ENCODE data around the gene LIN37. TPM values are rescaled to one million over a fixed set of nuclear protein-coding genes. Genes with fewer than 3 reads are reported as not detected.
A peak's percentile ranks its signal among the peaks of the same experiment; 100 is the strongest.

Gene LIN37
- total and polyA plus RNA-seq, 9 of the 15 experiments (the other 6 are each of a cell fraction or from before 2014, with no cell fraction given) = 1.2 to 12.5 (median 8.6) TPM

GRCh38 chr19:35764432-35765315, 16.3 kb downstream of the LIN37 start:
- Histone ChIP-seq H3K9me3 (replicated peaks; ENCODE audit: control insufficient read depth, insufficient read depth, low read depth, low read length) (no peaks in the 10 kb centered on the region; the same call in 1 of the 2 replicates), H3K4me2 (ENCODE audit: insufficient read depth, low read length) (no peak overlapping the region), H3K79me2 (ENCODE audit: control insufficient read depth, insufficient read depth, low read length) (peaks cover 3% of the 10 kb centered on the region), H3K27ac (ENCODE audit: extremely low read depth, low read depth, low read length) (no peak overlapping the region), H3K9me1 (ENCODE audit: control insufficient read depth, insufficient read depth, low read length) (no peaks in the 10 kb centered on the region), H4K20me1 (replicated peaks; ENCODE audit: control insufficient read depth, insufficient read depth, low read length) (no peaks in the 10 kb centered on the region), H3K4me3 (no peak overlapping the region), H3K27me3 (ENCODE audit: control insufficient read depth in 2 of 2, insufficient read depth in 2 of 2, low read length in 2 of 2) (no peaks in the 10 kb centered on the region), H3K9ac (ENCODE audit: insufficient read depth in 1 of 2, low read depth in 2 of 2, low read length in 2 of 2) (0 out of 4 replicates have a peak overlapping the region, but pooled peaks of 1 of the 2 experiments have one; percentile 33), H3K4me1 (replicated peaks in 1 of 2; ENCODE audit: control insufficient read depth in 2 of 2, insufficient read depth in 2 of 2, low read length in 2 of 2) (peaks cover 0 to 21% of the 10 kb centered on the region in 2 experiments; a peak in 2 of 5 replicates), H3K36me3 (ENCODE audit: control insufficient read depth, insufficient read depth, low read length) (peaks cover 56% of the 10 kb centered on the region; the same call in 2 of the 3 replicates), H2AFZ (ENCODE audit: low read depth, low read length) (no peak overlapping the region)
- no peak for DNase-seq (ENCODE audit: extremely low read depth in 1 of 4, low spot score in 3 of 4)
- in situ Hi-C loops (cut with MboI) = no loop called here
- no peak for ATAC-seq
- BruUV-seq (replicated peaks) = no TSS peak
- 85% methylated on average over 15 of the region's 17 CpGs for WGBS (ENCODE audit: insufficient coverage, low coverage, missing lambda C conversion rate)
- ChIA-PET POLR2A (interaction anchor here (0.7 to 1.2 kb wide), 2 partner anchors 10 to 14 kb away, joined by 3 to 4 read pairs; no protein-coding TSS in a partner anchor), CTCF (ENCODE audit: low intra/inter-chr PET ratio) (no interaction called here)
- intact Hi-C loops (cut with micrococcal nuclease) = no loop called here
- FAIRE-seq = no peak
- peak; percentile 52; the same call in 1 of the 2 replicates for TF ChIP-seq SPI1 (IDR thresholded peaks at IDR 0.05; ENCODE audit: borderline replicate concordance, low read depth, low read length)
- no peak for TF ChIP-seq ZKSCAN1 (IDR thresholded peaks at IDR 0.05; ENCODE audit: low read depth, low read length)

DNA sequence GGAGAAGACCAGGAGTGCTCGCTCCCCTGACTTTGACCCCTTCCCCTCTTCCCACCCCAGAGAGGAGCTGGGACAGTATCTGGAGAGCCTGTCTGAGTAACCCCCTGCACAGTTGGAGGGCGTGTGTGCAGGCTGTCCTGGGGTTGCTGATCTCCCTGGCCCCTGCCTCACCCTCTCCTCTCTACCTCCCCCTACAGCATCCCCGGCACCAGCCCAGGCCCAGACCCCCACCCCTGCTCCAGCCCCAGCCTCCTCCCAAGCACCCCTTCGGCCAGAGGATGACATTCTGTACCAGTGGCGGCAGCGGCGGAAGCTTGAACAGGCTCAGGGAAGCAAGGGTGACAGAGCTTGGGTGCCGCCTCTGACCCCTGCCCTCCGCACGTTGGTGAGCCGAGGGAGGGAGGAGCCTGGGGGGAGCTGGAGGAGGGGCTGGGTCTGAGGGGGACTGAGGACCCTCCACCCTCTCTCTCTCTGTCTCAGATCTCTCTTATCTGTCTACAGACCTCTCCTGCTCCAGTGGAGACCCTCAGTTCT, 18.3 kb downstream of the LIN37 start:
- no peaks in the 10 kb centered on the region for H3K79me2 ChIP-seq (ENCODE audit: control insufficient read depth, insufficient read depth, low read length)
- H3K9me1 ChIP-seq (ENCODE audit: control insufficient read depth, insufficient read depth, low read length) = no peaks in the 10 kb centered on the region
- intact Hi-C loops (cut with micrococcal nuclease) (no loop called here), in situ Hi-C loops (cut with MboI) (no loop called here)
- no peak overlapping the region for H3K4me2 ChIP-seq (ENCODE audit: insufficient read depth, low read length)
- FAIRE-seq = no peak
- no peak overlapping the region for H3K27ac ChIP-seq (ENCODE audit: extremely low read depth, low read depth, low read length)
- peaks cover 44% of the 10 kb centered on the region; the same call in 1 of the 3 replicates for H3K36me3 ChIP-seq (ENCODE audit: control insufficient read depth, insufficient read depth, low read length)
- no peaks in the 10 kb centered on the region for H3K9me3 ChIP-seq (replicated peaks; ENCODE audit: control insufficient read depth, insufficient read depth, low read depth, low read length)
- CTCF ChIA-PET (ENCODE audit: low intra/inter-chr PET ratio) = no interaction called here
- peak overlapping the region in 1 of 2 experiments; percentile 26; a peak in 1 of 4 replicates for H3K9ac ChIP-seq (ENCODE audit: insufficient read depth in 1 of 2, low read depth in 2 of 2, low read length in 2 of 2)
- H3K4me3 ChIP-seq = no peak overlapping the region
- H4K20me1 ChIP-seq (replicated peaks; ENCODE audit: control insufficient read depth, insufficient read depth, low read length) = no peaks in the 10 kb centered on the region
- 76% methylated on average over 5 of the region's 11 CpGs for WGBS (ENCODE audit: insufficient coverage, low coverage, missing lambda C conversion rate)
- no peak for DNase-seq (ENCODE audit: extremely low read depth in 1 of 4, low spot score in 3 of 4)
- no TSS peak for BruUV-seq (replicated peaks)
- no peak overlapping the region for H2AFZ ChIP-seq (ENCODE audit: low read depth, low read length)
- peak; percentile 38 for ATAC-seq
- POLR2A ChIA-PET = interaction anchor here (0.7 to 1.2 kb wide), 2 partner anchors 22 to 213 kb away, joined by 3 read pairs; no protein-coding TSS in a partner anchor
- no peaks in the 10 kb centered on the region for H3K27me3 ChIP-seq (ENCODE audit: control insufficient read depth in 2 of 2, insufficient read depth in 2 of 2, low read length in 2 of 2)
- peaks cover 0 to 19% of the 10 kb centered on the region in 2 experiments; a peak in 2 of 5 replicates for H3K4me1 ChIP-seq (replicated peaks in 1 of 2; ENCODE audit: control insufficient read depth in 2 of 2, insufficient read depth in 2 of 2, low read length in 2 of 2)
- no peak for TF ChIP-seq YY1 (IDR thresholded peaks at IDR 0.05; ENCODE audit: borderline replicate concordance in 1 of 3, control insufficient read depth in 1 of 3, extremely low read depth in 1 of 3, insufficient read depth in 3 of 3, insufficient read length in 1 of 3, insufficient replicate concordance in 2 of 3, low read depth in 1 of 3, low read length in 2 of 3)
- no peak for TF ChIP-seq CHD2 (IDR thresholded peaks at IDR 0.05; ENCODE audit: low read depth, low read length)
- no peak for TF ChIP-seq HINFP (tag; conservative IDR thresholded peaks at IDR 0.05; ENCODE audit: low read depth)
- TF ChIP-seq SOX6 (IDR thresholded peaks at IDR 0.05) = no peak
- no peak for TF ChIP-seq E2F6 (IDR thresholded peaks at IDR 0.05; ENCODE audit: borderline replicate concordance in 1 of 2, extremely low read depth in 1 of 2, insufficient read depth in 1 of 2, insufficient read length in 1 of 2, low read depth in 1 of 2, low read length in 1 of 2, poor library complexity in 1 of 2, severe bottlenecking in 1 of 2)
- no peak for TF ChIP-seq SMARCE1 (IDR thresholded peaks at IDR 0.05)
- TF ChIP-seq BRD9 (IDR thresholded peaks at IDR 0.05; ENCODE audit: low read depth, partially characterized antibody) = no peak
- no peak for TF ChIP-seq CBFA2T3 (IDR thresholded peaks at IDR 0.05)

All from K562 (cell line).